GM06990 (cell line): Measurements from ENCODE around the gene PIK3R4.

ENCODE experiments used
- DNase-seq: peaks from one replicate; pipeline ENCODE4 v3.0.0-alpha.2; 2011; ENCODE audit not compliant: insufficient read length; ENCODE audit errors: extremely low read depth
- H3K27me3 ChIP-seq: replicated peaks from 2 replicates; pipeline ENCODE4 v1.6.0; 2011; ENCODE audit warnings: low read length; ENCODE audit not compliant: control insufficient read depth, insufficient read depth
- H3K36me3 ChIP-seq: 2 replicates; pipeline ENCODE4 v1.5.1; 2011; ENCODE audit warnings: low read length; ENCODE audit not compliant: control insufficient read depth, insufficient read depth
- H3K4me3 ChIP-seq: replicated peaks from 2 replicates; pipeline ENCODE4 v1.5.1; 2011; ENCODE audit warnings: low read depth, mild to moderate bottlenecking, control low read depth, low read length
- TF ChIP-seq, protein P1 (sequence below): IDR thresholded peaks from 2 replicates; pipeline ENCODE4 v1.5.1; 2011; ENCODE audit warnings: low read length, control low read depth, mild to moderate bottlenecking, inconsistent platforms; ENCODE audit not compliant: insufficient read depth, poor library complexity, severe bottlenecking

The PIK3R4 gene

GRCh38 chr3:130786306-130786705 is 39.7 kb upstream of the PIK3R4 start:
- no peak for DNase-seq
- no peaks in the 10 kb centered on the region for H3K36me3 ChIP-seq
- no peaks in the 10 kb centered on the region for H3K27me3 ChIP-seq
- TF ChIP-seq, protein P1, sequence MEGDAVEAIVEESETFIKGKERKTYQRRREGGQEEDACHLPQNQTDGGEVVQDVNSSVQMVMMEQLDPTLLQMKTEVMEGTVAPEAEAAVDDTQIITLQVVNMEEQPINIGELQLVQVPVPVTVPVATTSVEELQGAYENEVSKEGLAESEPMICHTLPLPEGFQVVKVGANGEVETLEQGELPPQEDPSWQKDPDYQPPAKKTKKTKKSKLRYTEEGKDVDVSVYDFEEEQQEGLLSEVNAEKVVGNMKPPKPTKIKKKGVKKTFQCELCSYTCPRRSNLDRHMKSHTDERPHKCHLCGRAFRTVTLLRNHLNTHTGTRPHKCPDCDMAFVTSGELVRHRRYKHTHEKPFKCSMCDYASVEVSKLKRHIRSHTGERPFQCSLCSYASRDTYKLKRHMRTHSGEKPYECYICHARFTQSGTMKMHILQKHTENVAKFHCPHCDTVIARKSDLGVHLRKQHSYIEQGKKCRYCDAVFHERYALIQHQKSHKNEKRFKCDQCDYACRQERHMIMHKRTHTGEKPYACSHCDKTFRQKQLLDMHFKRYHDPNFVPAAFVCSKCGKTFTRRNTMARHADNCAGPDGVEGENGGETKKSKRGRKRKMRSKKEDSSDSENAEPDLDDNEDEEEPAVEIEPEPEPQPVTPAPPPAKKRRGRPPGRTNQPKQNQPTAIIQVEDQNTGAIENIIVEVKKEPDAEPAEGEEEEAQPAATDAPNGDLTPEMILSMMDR, result no peak
- H3K4me3 ChIP-seq, result no peak overlapping the region

GRCh38 chr3:130783629-130784028 is 37.0 kb upstream of the PIK3R4 start:
- no peak for DNase-seq
- H3K4me3 ChIP-seq, result no peak overlapping the region
- H3K36me3 ChIP-seq, result no peaks in the 10 kb centered on the region
- no peaks in the 10 kb centered on the region for H3K27me3 ChIP-seq
- TF ChIP-seq, protein P1, result no peak

DNA sequence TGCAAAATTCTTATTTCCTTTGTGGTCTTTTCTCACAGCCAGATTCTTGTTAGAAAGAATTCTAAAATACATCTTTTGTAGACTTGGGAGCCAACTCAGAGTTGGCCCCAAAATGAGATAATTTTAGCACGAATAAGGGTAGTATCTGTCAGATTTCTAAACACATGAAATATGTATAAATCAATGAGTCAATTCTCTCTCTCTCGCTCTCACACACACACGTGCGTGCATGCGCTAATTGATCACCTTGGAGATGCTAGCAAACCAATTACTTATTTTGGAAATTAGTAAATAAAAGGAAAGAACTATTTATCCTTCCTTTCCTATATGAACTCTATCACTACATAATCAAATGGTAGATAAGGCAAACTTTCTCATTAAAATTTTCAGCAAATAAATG is 32.9 kb upstream of the PIK3R4 start:
- no peaks in the 10 kb centered on the region for H3K36me3 ChIP-seq
- no peaks in the 10 kb centered on the region for H3K27me3 ChIP-seq
- TF ChIP-seq, protein P1, result no peak
- no peak for DNase-seq
- H3K4me3 ChIP-seq, result no peak overlapping the region

DNA sequence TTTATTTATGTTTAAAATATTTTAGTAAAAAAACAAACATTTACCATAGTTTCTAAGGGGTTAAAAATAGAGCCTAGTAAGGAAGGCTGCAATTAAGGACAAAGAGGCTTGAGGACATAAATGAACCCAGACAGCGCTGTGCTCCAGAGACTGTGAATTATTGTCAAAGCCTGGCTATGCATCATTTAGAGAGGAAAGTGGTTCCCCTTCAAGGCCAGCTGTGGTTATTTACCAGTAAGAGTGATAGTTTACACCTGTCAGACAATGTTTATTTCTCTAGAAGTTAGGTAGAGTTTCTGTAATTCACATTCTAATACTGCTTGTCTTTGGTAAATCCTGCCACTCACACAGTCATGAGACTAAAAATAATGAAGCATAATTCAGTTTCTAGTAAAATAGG is 32.4 kb upstream of the PIK3R4 start:
- TF ChIP-seq, protein P1, result no peak
- Histone ChIP-seq H3K27me3 (no peaks in the 10 kb centered on the region), H3K36me3 (no peaks in the 10 kb centered on the region), H3K4me3 (no peak overlapping the region)
- DNase-seq, result peak; percentile 59

- no peak for DNase-seq
- no peaks in the 10 kb centered on the region for H3K36me3 ChIP-seq
- TF ChIP-seq, protein P1, result no peak
- no peak overlapping the region for H3K4me3 ChIP-seq
- H3K27me3 ChIP-seq, result no peaks in the 10 kb centered on the region
These were observed 26.7 kb upstream of the PIK3R4 start for GRCh38 chr3:130773366-130773765.

- Histone ChIP-seq H3K27me3 (no peaks in the 10 kb centered on the region), H3K4me3 (no peak overlapping the region), H3K36me3 (no peaks in the 10 kb centered on the region)
- TF ChIP-seq, protein P1, result no peak
- no peak for DNase-seq
These were observed 25.5 kb upstream of the PIK3R4 start for GRCh38 chr3:130772129-130772528.
